ENCODE results near the gene TMEFF1.

TMEFF1 gene

GRCh38 chr9:100452894-100453293, 20.1 kb upstream of the TMEFF1 start:
- DNase-seq (ENCODE audit: extremely low read depth, insufficient read length), result no peak
- Histone ChIP-seq H3K36me3 (ENCODE audit: control insufficient read depth, insufficient read depth, low read length) (no peaks in the 10 kb centered on the region), H3K4me3 (replicated peaks; ENCODE audit: low read depth, low read length) (no peak overlapping the region), H3K27me3 (replicated peaks; ENCODE audit: control insufficient read depth, insufficient read depth, low read length) (no peaks in the 10 kb centered on the region)
- TF ChIP-seq CTCF (IDR thresholded peaks at IDR 0.05; ENCODE audit: insufficient read depth, low read length, poor library complexity, severe bottlenecking), result no peak

- Histone ChIP-seq H3K4me3 (replicated peaks; ENCODE audit: low read depth, low read length) (no peak overlapping the region), H3K27me3 (replicated peaks; ENCODE audit: control insufficient read depth, insufficient read depth, low read length) (no peaks in the 10 kb centered on the region), H3K36me3 (ENCODE audit: control insufficient read depth, insufficient read depth, low read length) (no peaks in the 10 kb centered on the region)
- TF ChIP-seq CTCF (IDR thresholded peaks at IDR 0.05; ENCODE audit: insufficient read depth, low read length, poor library complexity, severe bottlenecking), result no peak
- no peak for DNase-seq (ENCODE audit: extremely low read depth, insufficient read length)
Measured at GRCh38 chr9:100455470-100455869, 17.5 kb upstream of the TMEFF1 start.

- Histone ChIP-seq H3K27me3 (replicated peaks; ENCODE audit: control insufficient read depth, insufficient read depth, low read length) (no peaks in the 10 kb centered on the region), H3K36me3 (ENCODE audit: control insufficient read depth, insufficient read depth, low read length) (no peaks in the 10 kb centered on the region), H3K4me3 (replicated peaks; ENCODE audit: low read depth, low read length) (no peak overlapping the region)
- DNase-seq (ENCODE audit: extremely low read depth, insufficient read length), result no peak
- no peak for TF ChIP-seq CTCF (IDR thresholded peaks at IDR 0.05; ENCODE audit: insufficient read depth, low read length, poor library complexity, severe bottlenecking)
Measured at GRCh38 chr9:100457517-100457916, 15.4 kb upstream of the TMEFF1 start.

GRCh38 chr9:100459963-100460362, 13.0 kb upstream of the TMEFF1 start:
- Histone ChIP-seq H3K36me3 (ENCODE audit: control insufficient read depth, insufficient read depth, low read length) (no peaks in the 10 kb centered on the region), H3K4me3 (replicated peaks; ENCODE audit: low read depth, low read length) (no peak overlapping the region), H3K27me3 (replicated peaks; ENCODE audit: control insufficient read depth, insufficient read depth, low read length) (no peaks in the 10 kb centered on the region)
- no peak for DNase-seq (ENCODE audit: extremely low read depth, insufficient read length)
- no peak for TF ChIP-seq CTCF (IDR thresholded peaks at IDR 0.05; ENCODE audit: insufficient read depth, low read length, poor library complexity, severe bottlenecking)

- no peak for TF ChIP-seq CTCF (IDR thresholded peaks at IDR 0.05; ENCODE audit: insufficient read depth, low read length, poor library complexity, severe bottlenecking)
- no peaks in the 10 kb centered on the region for H3K36me3 ChIP-seq (ENCODE audit: control insufficient read depth, insufficient read depth, low read length)
- H3K4me3 ChIP-seq (replicated peaks; ENCODE audit: low read depth, low read length), result no peak overlapping the region
- DNase-seq (ENCODE audit: extremely low read depth, insufficient read length), result no peak
- no peaks in the 10 kb centered on the region for H3K27me3 ChIP-seq (replicated peaks; ENCODE audit: control insufficient read depth, insufficient read depth, low read length)
Measured at GRCh38 chr9:100465274-100465673, 7.7 kb upstream of the TMEFF1 start.

- H3K4me3 ChIP-seq (replicated peaks; ENCODE audit: low read depth, low read length), result no peak overlapping the region
- H3K36me3 ChIP-seq (ENCODE audit: control insufficient read depth, insufficient read depth, low read length), result no peaks in the 10 kb centered on the region
- no peak for DNase-seq (ENCODE audit: extremely low read depth, insufficient read length)
- H3K27me3 ChIP-seq (replicated peaks; ENCODE audit: control insufficient read depth, insufficient read depth, low read length), result no peaks in the 10 kb centered on the region
- no peak for TF ChIP-seq CTCF (IDR thresholded peaks at IDR 0.05; ENCODE audit: insufficient read depth, low read length, poor library complexity, severe bottlenecking)
Measured at GRCh38 chr9:100465761-100466160, 7.2 kb upstream of the TMEFF1 start.
